Ascending aorta (tissue), 2 donors: ENCODE results near the gene ARHGAP28. TPM values are rescaled to one million over a fixed set of nuclear protein-coding genes. Genes with fewer than 3 reads are reported as not detected.

Experiments used
- DNase-seq, 2 donors: peaks; one replicate each; pipeline ENCODE4 v3.0.0-alpha.2; 2019; ENCODE audit warnings: low spot score in 2 of 2
- H3K27ac ChIP-seq, 2 donors: fragments of 200-600 bp; sonication (generic); one replicate each; pipeline ENCODE4 v1.5.1; 2016 to 2017; ENCODE audit warnings: mild to moderate bottlenecking in 1 of 2
- H3K27me3 ChIP-seq: fragments of 200-600 bp; sonication (generic); one replicate; pipeline ENCODE4 v1.5.1; 2017
- H3K36me3 ChIP-seq, 2 donors: fragments of 200-600 bp; sonication (generic); one replicate each; pipeline ENCODE4 v1.5.1; 2016
- H3K4me1 ChIP-seq, 2 donors: fragments of 200-600 bp; sonication (generic); one replicate each; pipeline ENCODE4 v1.5.1; 2016 to 2017; ENCODE audit warnings: mild to moderate bottlenecking in 1 of 2
- H3K4me3 ChIP-seq, 2 donors: fragments of 200-600 bp; sonication (generic); one replicate each; pipeline ENCODE4 v1.5.1; 2016 to 2017; ENCODE audit warnings: mild to moderate bottlenecking in 1 of 2
- H3K9me3 ChIP-seq, 2 donors: fragments of 200-600 bp; sonication (generic); one replicate each; pipeline ENCODE4 v1.5.1; 2016
- intact Hi-C: fragments of 100-400 bp; cut with DNase I; formaldehyde crosslinking; loops from one replicate; pipeline ENCODE4 v1.15.1; 2023
- total RNA-seq: library from RNA; depleted of rRNA; stranded (reverse); fragments of >200 nt; gene quantifications from one replicate; pipeline ENCODE4 v1.1.0, GENCODE V29; 2016
- TF ChIP-seq, protein P1 (sequence below), 3 experiments: fragments of 200-600 bp in 2 of 3; fragments of 450-650 bp in 1 of 3; sonication (generic) in 2 of 3; IDR thresholded peaks; one replicate each; pipeline ENCODE4 v1.5.1; 2016 to 2019; ENCODE audit warnings: antibody characterized with exemption in 3 of 3, mild to moderate bottlenecking in 1 of 3, moderate library complexity in 1 of 3

The ARHGAP28 gene
- total RNA-seq, 1 donor from 2014 or later: 0.85 TPM

DNA sequence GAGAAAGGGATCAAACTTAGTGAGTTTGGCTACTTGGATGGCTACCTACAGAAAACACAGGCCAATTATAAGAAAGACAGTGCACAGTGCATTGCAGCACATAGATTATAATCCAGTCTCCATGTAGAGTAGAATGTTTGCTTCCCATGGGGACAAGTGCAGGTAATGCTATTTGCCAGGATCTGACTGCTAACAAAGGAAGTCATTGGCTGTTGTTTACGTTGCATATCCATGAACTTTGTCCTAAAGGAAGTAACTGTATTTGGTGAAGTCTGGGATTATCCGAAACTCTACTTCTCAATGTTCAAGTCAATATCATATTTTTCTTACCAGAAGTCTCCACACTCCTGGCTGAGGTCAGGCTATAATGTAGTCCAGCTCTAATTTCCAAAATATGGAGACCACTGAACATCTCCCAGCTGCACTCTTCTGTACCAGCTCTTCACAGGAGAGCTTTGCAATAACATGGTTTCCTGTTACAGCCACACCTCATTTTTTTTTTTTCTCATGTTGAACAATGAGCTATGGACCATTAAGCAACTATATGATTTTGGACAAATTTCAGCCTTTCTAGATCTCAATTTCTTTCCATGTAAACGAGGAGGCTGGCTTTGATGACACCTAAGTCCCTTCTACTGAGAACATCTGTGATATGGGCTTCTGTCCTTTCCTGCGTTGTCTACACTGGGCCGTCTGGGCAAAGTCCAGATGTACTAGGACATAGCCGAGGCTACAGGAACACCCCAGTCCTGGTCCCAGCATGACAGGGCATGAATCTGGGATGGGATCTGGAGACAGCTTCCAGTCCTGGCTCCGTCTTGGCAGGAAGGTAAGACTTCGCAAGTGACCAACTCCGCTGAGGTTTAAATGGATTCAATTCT lies 233.3 kb downstream of the ARHGAP28 start:
- Histone ChIP-seq H3K9me3 (no peaks in the 10 kb centered on the region), H3K4me1 (no peaks in the 10 kb centered on the region), H3K27me3 (no peaks in the 10 kb centered on the region), H3K27ac (no peak overlapping the region), H3K4me3 (no peak overlapping the region), H3K36me3 (no peaks in the 10 kb centered on the region)
- DNase-seq: no peak
- TF ChIP-seq, protein P1, sequence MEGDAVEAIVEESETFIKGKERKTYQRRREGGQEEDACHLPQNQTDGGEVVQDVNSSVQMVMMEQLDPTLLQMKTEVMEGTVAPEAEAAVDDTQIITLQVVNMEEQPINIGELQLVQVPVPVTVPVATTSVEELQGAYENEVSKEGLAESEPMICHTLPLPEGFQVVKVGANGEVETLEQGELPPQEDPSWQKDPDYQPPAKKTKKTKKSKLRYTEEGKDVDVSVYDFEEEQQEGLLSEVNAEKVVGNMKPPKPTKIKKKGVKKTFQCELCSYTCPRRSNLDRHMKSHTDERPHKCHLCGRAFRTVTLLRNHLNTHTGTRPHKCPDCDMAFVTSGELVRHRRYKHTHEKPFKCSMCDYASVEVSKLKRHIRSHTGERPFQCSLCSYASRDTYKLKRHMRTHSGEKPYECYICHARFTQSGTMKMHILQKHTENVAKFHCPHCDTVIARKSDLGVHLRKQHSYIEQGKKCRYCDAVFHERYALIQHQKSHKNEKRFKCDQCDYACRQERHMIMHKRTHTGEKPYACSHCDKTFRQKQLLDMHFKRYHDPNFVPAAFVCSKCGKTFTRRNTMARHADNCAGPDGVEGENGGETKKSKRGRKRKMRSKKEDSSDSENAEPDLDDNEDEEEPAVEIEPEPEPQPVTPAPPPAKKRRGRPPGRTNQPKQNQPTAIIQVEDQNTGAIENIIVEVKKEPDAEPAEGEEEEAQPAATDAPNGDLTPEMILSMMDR (IDR thresholded peaks at IDR 0.05): no peak
- intact Hi-C loops: no loop called here

DNA sequence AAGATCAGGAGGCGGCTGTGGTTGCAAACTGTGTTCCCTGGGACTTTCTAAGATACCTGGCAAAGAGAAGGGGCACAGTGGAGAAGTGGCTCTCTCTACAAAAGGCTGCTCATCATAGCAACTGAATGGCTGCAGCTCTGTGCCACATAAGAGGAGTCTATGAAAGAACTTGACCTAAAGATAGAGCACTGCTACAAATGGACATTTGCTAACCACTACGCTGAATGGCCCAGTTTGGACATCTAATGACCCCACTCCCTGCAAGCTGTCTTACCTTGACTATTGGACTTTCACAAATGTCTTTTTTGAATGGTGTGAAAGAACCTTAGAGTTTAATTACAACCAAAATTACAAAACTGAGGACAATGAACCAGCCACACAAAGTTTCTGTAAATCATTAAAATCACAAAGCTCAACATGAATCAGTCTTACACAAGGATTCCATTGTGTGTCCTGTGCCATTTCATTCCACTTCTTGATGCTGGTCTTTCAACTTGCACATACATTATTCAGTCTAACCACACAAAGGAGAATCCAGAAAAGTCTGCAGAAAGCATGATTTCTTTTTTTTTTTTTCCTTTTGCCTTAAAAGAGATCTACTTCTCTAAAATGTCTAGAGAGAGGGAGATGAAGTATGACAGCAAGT lies 234.1 kb downstream of the ARHGAP28 start:
- Histone ChIP-seq H3K27me3 (no peaks in the 10 kb centered on the region), H3K9me3 (no peaks in the 10 kb centered on the region), H3K36me3 (no peaks in the 10 kb centered on the region), H3K27ac (no peak overlapping the region), H3K4me3 (no peak overlapping the region), H3K4me1 (no peaks in the 10 kb centered on the region)
- TF ChIP-seq, protein P1 (IDR thresholded peaks at IDR 0.05): no peak
- intact Hi-C loops: no loop called here
- no peak for DNase-seq
